ENCODE results near the gene PCDH1.

DNA sequence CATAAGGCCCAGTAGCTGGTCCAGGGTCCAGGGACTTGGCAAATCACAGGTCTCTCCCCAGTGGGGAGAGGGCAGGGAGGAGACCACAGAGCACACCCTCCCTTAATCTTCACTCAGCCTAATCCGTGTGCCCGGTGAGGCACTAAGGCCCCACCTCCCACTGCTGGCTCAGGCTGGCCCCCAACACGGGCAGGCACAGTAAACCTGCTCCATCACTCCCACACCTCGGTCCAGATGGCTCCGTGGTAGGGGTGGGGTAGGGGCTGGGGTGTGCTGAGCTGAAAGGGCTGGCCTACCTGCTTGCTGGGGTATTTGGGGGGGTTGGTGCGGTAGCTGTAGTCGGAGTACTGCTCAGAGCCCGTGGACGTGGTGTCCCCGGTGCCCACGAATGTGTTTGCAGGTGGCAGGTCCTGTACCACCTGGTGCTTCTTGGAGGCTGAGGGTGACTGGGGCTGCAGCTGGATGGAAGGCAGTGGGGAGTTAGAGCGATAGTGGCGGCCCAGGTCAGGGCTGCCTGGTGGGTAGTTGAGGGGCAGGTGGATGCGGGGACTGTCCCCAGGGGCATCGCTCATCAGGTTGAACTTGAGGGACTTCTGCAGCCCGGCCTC lies 15.2 kb downstream of the PCDH1 start:
- TF ChIP-seq, protein P1, sequence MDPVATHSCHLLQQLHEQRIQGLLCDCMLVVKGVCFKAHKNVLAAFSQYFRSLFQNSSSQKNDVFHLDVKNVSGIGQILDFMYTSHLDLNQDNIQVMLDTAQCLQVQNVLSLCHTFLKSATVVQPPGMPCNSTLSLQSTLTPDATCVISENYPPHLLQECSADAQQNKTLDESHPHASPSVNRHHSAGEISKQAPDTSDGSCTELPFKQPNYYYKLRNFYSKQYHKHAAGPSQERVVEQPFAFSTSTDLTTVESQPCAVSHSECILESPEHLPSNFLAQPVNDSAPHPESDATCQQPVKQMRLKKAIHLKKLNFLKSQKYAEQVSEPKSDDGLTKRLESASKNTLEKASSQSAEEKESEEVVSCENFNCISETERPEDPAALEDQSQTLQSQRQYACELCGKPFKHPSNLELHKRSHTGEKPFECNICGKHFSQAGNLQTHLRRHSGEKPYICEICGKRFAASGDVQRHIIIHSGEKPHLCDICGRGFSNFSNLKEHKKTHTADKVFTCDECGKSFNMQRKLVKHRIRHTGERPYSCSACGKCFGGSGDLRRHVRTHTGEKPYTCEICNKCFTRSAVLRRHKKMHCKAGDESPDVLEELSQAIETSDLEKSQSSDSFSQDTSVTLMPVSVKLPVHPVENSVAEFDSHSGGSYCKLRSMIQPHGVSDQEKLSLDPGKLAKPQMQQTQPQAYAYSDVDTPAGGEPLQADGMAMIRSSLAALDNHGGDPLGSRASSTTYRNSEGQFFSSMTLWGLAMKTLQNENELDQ (CRISPR knock-in tag; IDR thresholded peaks at IDR 0.05; ENCODE audit: borderline replicate concordance), result no peak
- TF ChIP-seq SATB2 (CRISPR knock-in tag; IDR thresholded peaks at IDR 0.05) (no peak), POLR2AphosphoS5 (IDR thresholded peaks at IDR 0.05; ENCODE audit: low read depth, low read length) (no peak), ZKSCAN8 (CRISPR knock-in tag; IDR thresholded peaks at IDR 0.05; ENCODE audit: borderline replicate concordance) (no peak), ZFYVE20 (CRISPR knock-in tag; IDR thresholded peaks at IDR 0.05; ENCODE audit: borderline replicate concordance, low read depth) (no peak), MZF1 (CRISPR knock-in tag; IDR thresholded peaks at IDR 0.05; ENCODE audit: borderline replicate concordance) (no peak), CEBPG (CRISPR knock-in tag; IDR thresholded peaks at IDR 0.05) (no peak), CHCHD3 (CRISPR knock-in tag; IDR thresholded peaks at IDR 0.05) (no peak), RXRA (CRISPR knock-in tag; IDR thresholded peaks at IDR 0.05) (no peak)
- TF ChIP-seq, protein P2, sequence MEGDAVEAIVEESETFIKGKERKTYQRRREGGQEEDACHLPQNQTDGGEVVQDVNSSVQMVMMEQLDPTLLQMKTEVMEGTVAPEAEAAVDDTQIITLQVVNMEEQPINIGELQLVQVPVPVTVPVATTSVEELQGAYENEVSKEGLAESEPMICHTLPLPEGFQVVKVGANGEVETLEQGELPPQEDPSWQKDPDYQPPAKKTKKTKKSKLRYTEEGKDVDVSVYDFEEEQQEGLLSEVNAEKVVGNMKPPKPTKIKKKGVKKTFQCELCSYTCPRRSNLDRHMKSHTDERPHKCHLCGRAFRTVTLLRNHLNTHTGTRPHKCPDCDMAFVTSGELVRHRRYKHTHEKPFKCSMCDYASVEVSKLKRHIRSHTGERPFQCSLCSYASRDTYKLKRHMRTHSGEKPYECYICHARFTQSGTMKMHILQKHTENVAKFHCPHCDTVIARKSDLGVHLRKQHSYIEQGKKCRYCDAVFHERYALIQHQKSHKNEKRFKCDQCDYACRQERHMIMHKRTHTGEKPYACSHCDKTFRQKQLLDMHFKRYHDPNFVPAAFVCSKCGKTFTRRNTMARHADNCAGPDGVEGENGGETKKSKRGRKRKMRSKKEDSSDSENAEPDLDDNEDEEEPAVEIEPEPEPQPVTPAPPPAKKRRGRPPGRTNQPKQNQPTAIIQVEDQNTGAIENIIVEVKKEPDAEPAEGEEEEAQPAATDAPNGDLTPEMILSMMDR (CRISPR knock-in tag; IDR thresholded peaks at IDR 0.05), result no peak
- TF ChIP-seq, protein P3, sequence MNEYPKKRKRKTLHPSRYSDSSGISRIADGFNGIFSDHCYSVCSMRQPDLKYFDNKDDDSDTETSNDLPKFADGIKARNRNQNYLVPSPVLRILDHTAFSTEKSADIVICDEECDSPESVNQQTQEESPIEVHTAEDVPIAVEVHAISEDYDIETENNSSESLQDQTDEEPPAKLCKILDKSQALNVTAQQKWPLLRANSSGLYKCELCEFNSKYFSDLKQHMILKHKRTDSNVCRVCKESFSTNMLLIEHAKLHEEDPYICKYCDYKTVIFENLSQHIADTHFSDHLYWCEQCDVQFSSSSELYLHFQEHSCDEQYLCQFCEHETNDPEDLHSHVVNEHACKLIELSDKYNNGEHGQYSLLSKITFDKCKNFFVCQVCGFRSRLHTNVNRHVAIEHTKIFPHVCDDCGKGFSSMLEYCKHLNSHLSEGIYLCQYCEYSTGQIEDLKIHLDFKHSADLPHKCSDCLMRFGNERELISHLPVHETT (CRISPR knock-in tag; conservative IDR thresholded peaks at IDR 0.05), result no peak
